Lung (tissue), 12 donors: ENCODE results near the gene ALDH16A1. TPM values are rescaled to one million over a fixed set of nuclear protein-coding genes. Genes with fewer than 3 reads are reported as not detected.

Experiments used
- ATAC-seq: fragments of 200-7000 bp; cut with Tn5 transposase; one replicate; pipeline ENCODE4 v1.9.1; 2020; ENCODE audit warnings: moderate number of reproducible peaks; ENCODE audit not compliant: insufficient read depth, low FRiP score
- DNase-seq, 3 donors: peaks; one replicate each; pipeline ENCODE4 v3.0.0-alpha.2; 2013 to 2017
- H3K27ac ChIP-seq, 2 donors: one replicate each; pipeline ENCODE4 v1.5.1; 2013; ENCODE audit warnings: mild to moderate bottlenecking in 2 of 2, moderate library complexity in 2 of 2, control low read depth in 1 of 2, inconsistent platforms in 1 of 2, low read depth in 1 of 2, low read length in 1 of 2
- H3K27me3 ChIP-seq, 3 donors: one replicate each; pipeline ENCODE4 v1.5.1; 2013; ENCODE audit warnings: low read length in 2 of 3; ENCODE audit not compliant: control insufficient read depth in 3 of 3, insufficient read depth in 3 of 3
- H3K36me3 ChIP-seq, 4 donors: one replicate each; pipeline ENCODE4 v1.5.1; 2013; ENCODE audit warnings: low read length in 4 of 4, mild to moderate bottlenecking in 1 of 4, moderate library complexity in 1 of 4; ENCODE audit not compliant: control insufficient read depth in 4 of 4, insufficient read depth in 4 of 4
- H3K4me1 ChIP-seq, 5 donors: one replicate each; pipeline ENCODE4 v1.5.1; 2013; ENCODE audit warnings: low read length in 5 of 5, mild to moderate bottlenecking in 2 of 5, moderate library complexity in 1 of 5; ENCODE audit not compliant: control insufficient read depth in 5 of 5, insufficient read depth in 5 of 5
- H3K4me3 ChIP-seq: one replicate; pipeline ENCODE4 v1.5.1; 2013; ENCODE audit warnings: mild to moderate bottlenecking, control low read depth, moderate library complexity
- H3K9ac ChIP-seq, 2 donors: one replicate each; pipeline ENCODE4 v1.5.1; 2013; ENCODE audit warnings: low read length in 2 of 2, control low read depth in 1 of 2; ENCODE audit not compliant: insufficient read depth in 1 of 2
- H3K9me3 ChIP-seq, 4 donors: one replicate each; pipeline ENCODE4 v1.5.1; 2013; ENCODE audit warnings: low read length in 3 of 4, mild to moderate bottlenecking in 1 of 4, moderate library complexity in 1 of 4; ENCODE audit not compliant: control insufficient read depth in 4 of 4, insufficient read depth in 3 of 4
- CTCF ChIP-seq: IDR thresholded peaks from 2 replicates; pipeline ENCODE4 v1.5.1; 2012; ENCODE audit warnings: mild to moderate bottlenecking; ENCODE audit errors: control extremely low read depth, extremely low read depth
- WGBS, 2 donors: extraction: QIAGEN DNeasy Blood & Tissue Kit; methylation state at CpG; one replicate each; pipeline ENCODE4 v1.1.7; 2013; 5-methylcytosine and 5-hydroxymethylcytosine counted together
- polyA plus RNA-seq, 2 donors: library from polyadenylated mRNA; stranded (reverse); fragments of 200-250 nt; gene quantifications; one replicate each; pipeline ENCODE4 v1.2.1, GENCODE V29; 2013
- total RNA-seq, 2 donors: library from RNA; depleted of rRNA in 1 of 2; stranded (reverse); fragments of >200 nt in 1 of 2; gene quantifications; one replicate each; pipeline ENCODE4 v1.2.1, GENCODE V29; 2014 to 2021
- donor health status: control.
- donor health status: control.
- donor health status: Bipolar disorder and iron deficiency.
- donor health status: healthy.
- donor health status: DM: yes; HTN: yes; CAD: no.

ALDH16A1 gene
- total and polyA plus RNA-seq, 4 donors = 21.1 to 53.3 (median 37.4) TPM

- Histone ChIP-seq H3K9me3 (peaks cover 0 to 7% (median 0%) of the 10 kb centered on the region in 4 donors), H3K27me3 (peaks cover 9 to 97% (median 86%) of the 10 kb centered on the region in 3 donors), H3K9ac (no peak overlapping the region), H3K4me1 (peaks cover 0 to 11% (median 7%) of the 10 kb centered on the region in 5 donors), H3K27ac (no peak overlapping the region), H3K4me3 (no peak overlapping the region), H3K36me3 (no peaks in the 10 kb centered on the region)
- WGBS, 2 donors = 4 to 5% methylated on average over 30 of the region's 30 CpGs
- TF ChIP-seq CTCF = no peak
- ATAC-seq (no peak), DNase-seq (no peak)
Observed at GRCh38 chr19:49425922-49426592, 27.0 kb upstream of the ALDH16A1 start.

- no peak overlapping the region for H3K27ac ChIP-seq
- H3K4me1 ChIP-seq = peaks cover 0 to 8% (median 7%) of the 10 kb centered on the region in 5 donors
- peaks cover 6 to 97% (median 90%) of the 10 kb centered on the region in 3 donors for H3K27me3 ChIP-seq
- ATAC-seq (no peak), DNase-seq (no peak)
- no peak for TF ChIP-seq CTCF
- no peaks in the 10 kb centered on the region for H3K36me3 ChIP-seq
- WGBS, 2 donors = 51 to 58% methylated on average over 11 to 12 of the region's 12 CpGs
- no peak overlapping the region for H3K4me3 ChIP-seq
- no peak overlapping the region for H3K9ac ChIP-seq
- H3K9me3 ChIP-seq = peaks cover 0 to 7% (median 0%) of the 10 kb centered on the region in 4 donors
Observed at GRCh38 chr19:49427339-49427738, 25.7 kb upstream of the ALDH16A1 start.

- Histone ChIP-seq H3K27me3 (peaks cover 3 to 98% (median 90%) of the 10 kb centered on the region in 3 donors), H3K4me1 (peaks cover 0 to 3% (median 3%) of the 10 kb centered on the region in 5 donors), H3K9ac (no peak overlapping the region), H3K4me3 (no peak overlapping the region), H3K27ac (no peak overlapping the region), H3K9me3 (peaks cover 0 to 7% (median 0%) of the 10 kb centered on the region in 4 donors), H3K36me3 (no peaks in the 10 kb centered on the region)
- TF ChIP-seq CTCF = no peak
- WGBS, 2 donors = 2 to 4% methylated on average over 45 of the region's 45 CpGs
- ATAC-seq (no peak), DNase-seq (no peak)
Observed at GRCh38 chr19:49427855-49428546, 25.0 kb upstream of the ALDH16A1 start.
